Esophagus squamous epithelium (tissue), 5 donors: ENCODE results near the gene SMARCD1. TPM values are rescaled to one million over a fixed set of nuclear protein-coding genes. Genes with fewer than 3 reads are reported as not detected.

Source experiments
- DNase-seq: peaks from one replicate; lab custom pipeline; 2025; lab: John Stamatoyannopoulos, UW
- H3K27ac ChIP-seq, 4 donors: fragments of 200-600 bp; sonication (generic); one replicate each; pipeline ENCODE4 v1.5.1; 2016 to 2019; ENCODE audit warnings: mild to moderate bottlenecking in 1 of 4
- H3K27me3 ChIP-seq, 4 donors: fragments of 200-600 bp; sonication (generic); 1 replicate in 3 of 4; 2 replicates in 1 of 4; pipeline versions ENCODE4 v1.5.1 to v1.6.0; 2017 to 2021; ENCODE audit warnings: antibody characterized with exemption in 1 of 4
- H3K36me3 ChIP-seq, 3 donors: fragments of 200-600 bp; sonication (generic); one replicate each; pipeline ENCODE4 v1.5.1; 2016 to 2019
- H3K4me1 ChIP-seq, 3 donors: fragments of 200-600 bp; sonication (generic); one replicate each; pipeline ENCODE4 v1.5.1; 2017 to 2019
- H3K4me3 ChIP-seq, 4 donors: fragments of 200-600 bp; sonication (generic); 1 replicate in 3 of 4; 2 replicates in 1 of 4; pipeline ENCODE4 v1.5.1; 2016 to 2019; ENCODE audit warnings: mild to moderate bottlenecking in 2 of 4, moderate library complexity in 1 of 4
- H3K9me3 ChIP-seq, 3 donors: fragments of 200-600 bp; sonication (generic); one replicate each; pipeline ENCODE4 v1.5.1; 2016 to 2019
- POLR2A ChIP-seq, 4 donors: fragments of 450-650 bp; IDR thresholded peaks; one replicate each; pipeline ENCODE4 v1.6.1; 2017; ENCODE audit warnings: antibody characterized with exemption in 4 of 4, mild to moderate bottlenecking in 4 of 4, moderate library complexity in 3 of 4
- WGBS, 2 donors: methylation state at CpG; one replicate each; pipeline ENCODE4 v1.1.5; 2018; 5-methylcytosine and 5-hydroxymethylcytosine counted together
- intact Hi-C: fragments of 100-400 bp; cut with DNase I; formaldehyde crosslinking; loops from one replicate; pipeline ENCODE4 v1.15.0; 2022
- total RNA-seq, 4 donors: library from RNA; depleted of rRNA; stranded (reverse); fragments of >200 nt; gene quantifications; one replicate each; pipeline ENCODE4 v1.1.0, GENCODE V29; 2016
- TF ChIP-seq, protein P1 (sequence below), 6 experiments: fragments of 450-650 bp in 4 of 6; fragments of 200-600 bp in 2 of 6; sonication (generic) in 2 of 6; IDR thresholded peaks; one replicate each; pipeline ENCODE4 v1.5.1; 2016 to 2019; ENCODE audit warnings: antibody characterized with exemption in 6 of 6, mild to moderate bottlenecking in 4 of 6, moderate library complexity in 4 of 6
- donor health status: DM: yes; HTN: yes; CAD: no.

The SMARCD1 gene
- total RNA-seq, 4 donors from 2014 or later, result 34.5 to 67.8 (median 46.5) TPM

DNA sequence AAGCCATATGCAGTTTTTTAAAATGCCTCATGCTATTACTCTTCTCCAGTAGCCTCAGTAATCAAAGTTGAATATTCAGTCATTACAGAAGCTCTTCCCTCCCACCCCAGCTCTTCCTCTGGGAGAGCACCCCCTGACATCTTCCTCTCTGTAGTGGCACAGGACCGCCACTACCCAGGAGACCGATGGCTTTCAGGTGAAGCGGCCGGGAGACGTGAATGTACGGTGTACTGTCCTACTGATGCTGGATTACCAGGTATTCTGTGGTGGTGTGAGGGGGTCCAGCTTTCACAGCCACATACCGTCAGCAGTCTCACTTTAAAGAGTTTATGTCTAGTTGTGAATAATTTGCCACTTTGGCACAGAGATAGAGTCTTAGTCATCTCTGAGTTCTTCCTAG lies 4.6 kb downstream of the SMARCD1 start:
- H3K27ac ChIP-seq, result no peak overlapping the region
- WGBS, 2 donors, result 91 to 92% methylated on average over 7 of the region's 7 CpGs
- no peak overlapping the region for H3K4me3 ChIP-seq
- intact Hi-C loops, result loop anchor here (10.0 kb wide), 1 partner anchor 85 kb away; no protein-coding TSS in a partner anchor
- H3K4me1 ChIP-seq, result peaks cover 5 to 40% (median 10%) of the 10 kb centered on the region in 3 donors
- peaks cover 21 to 83% (median 46%) of the 10 kb centered on the region in 3 donors for H3K36me3 ChIP-seq
- H3K27me3 ChIP-seq, result no peaks in the 10 kb centered on the region
- no peaks in the 10 kb centered on the region for H3K9me3 ChIP-seq
- no peak for DNase-seq
- TF ChIP-seq, protein P1, sequence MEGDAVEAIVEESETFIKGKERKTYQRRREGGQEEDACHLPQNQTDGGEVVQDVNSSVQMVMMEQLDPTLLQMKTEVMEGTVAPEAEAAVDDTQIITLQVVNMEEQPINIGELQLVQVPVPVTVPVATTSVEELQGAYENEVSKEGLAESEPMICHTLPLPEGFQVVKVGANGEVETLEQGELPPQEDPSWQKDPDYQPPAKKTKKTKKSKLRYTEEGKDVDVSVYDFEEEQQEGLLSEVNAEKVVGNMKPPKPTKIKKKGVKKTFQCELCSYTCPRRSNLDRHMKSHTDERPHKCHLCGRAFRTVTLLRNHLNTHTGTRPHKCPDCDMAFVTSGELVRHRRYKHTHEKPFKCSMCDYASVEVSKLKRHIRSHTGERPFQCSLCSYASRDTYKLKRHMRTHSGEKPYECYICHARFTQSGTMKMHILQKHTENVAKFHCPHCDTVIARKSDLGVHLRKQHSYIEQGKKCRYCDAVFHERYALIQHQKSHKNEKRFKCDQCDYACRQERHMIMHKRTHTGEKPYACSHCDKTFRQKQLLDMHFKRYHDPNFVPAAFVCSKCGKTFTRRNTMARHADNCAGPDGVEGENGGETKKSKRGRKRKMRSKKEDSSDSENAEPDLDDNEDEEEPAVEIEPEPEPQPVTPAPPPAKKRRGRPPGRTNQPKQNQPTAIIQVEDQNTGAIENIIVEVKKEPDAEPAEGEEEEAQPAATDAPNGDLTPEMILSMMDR (IDR thresholded peaks at IDR 0.05), result no peak
- TF ChIP-seq POLR2A (IDR thresholded peaks at IDR 0.05), result no peak

- Histone ChIP-seq H3K9me3 (no peaks in the 10 kb centered on the region), H3K4me1 (peaks cover 5 to 40% (median 8%) of the 10 kb centered on the region in 3 donors), H3K27me3 (no peaks in the 10 kb centered on the region), H3K27ac (no peak overlapping the region), H3K36me3 (peaks cover 26 to 90% (median 52%) of the 10 kb centered on the region in 3 donors), H3K4me3 (no peak overlapping the region)
- TF ChIP-seq, protein P1 (IDR thresholded peaks at IDR 0.05), result no peak
- no peak for TF ChIP-seq POLR2A (IDR thresholded peaks at IDR 0.05)
- WGBS, 2 donors, result 82 to 88% methylated on average over 5 of the region's 5 CpGs
- intact Hi-C loops, result no loop called here
- no peak for DNase-seq
Measured at GRCh38 chr12:50090391-50090790, 5.2 kb downstream of the SMARCD1 start.

DNA sequence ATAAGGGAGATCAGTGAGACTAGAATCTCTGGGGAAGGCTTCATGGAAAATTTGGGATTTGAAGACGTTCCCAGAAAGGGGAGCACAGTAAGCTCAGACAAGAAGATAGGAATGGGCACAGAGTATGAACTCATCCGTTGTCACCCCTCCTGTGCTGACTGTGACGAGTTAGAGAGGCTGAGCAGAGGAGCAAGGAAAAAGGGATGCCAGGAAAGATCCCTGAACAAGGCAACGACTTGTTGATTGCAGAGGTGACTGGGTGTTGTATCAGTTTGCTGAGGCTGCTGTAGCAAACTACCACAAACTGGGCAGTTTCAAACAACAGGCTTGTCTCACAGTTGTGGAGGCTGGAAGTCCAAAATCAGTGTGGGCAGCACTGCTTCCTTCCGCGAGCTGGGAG lies 12.8 kb downstream of the SMARCD1 start:
- Histone ChIP-seq H3K9me3 (no peaks in the 10 kb centered on the region), H3K36me3 (peaks cover 51 to 88% (median 59%) of the 10 kb centered on the region in 3 donors)
- intact Hi-C loops, result no loop called here

GRCh38 chr12:50099302-50100008 lies 14.3 kb downstream of the SMARCD1 start:
- Histone ChIP-seq H3K36me3 (peaks cover 39 to 73% (median 44%) of the 10 kb centered on the region in 3 donors), H3K27ac (peak overlapping the region in 2 of 4 donors; percentile 17 to 36), H3K4me3 (no peak overlapping the region), H3K27me3 (no peaks in the 10 kb centered on the region), H3K9me3 (no peaks in the 10 kb centered on the region), H3K4me1 (peaks cover 16 to 25% (median 20%) of the 10 kb centered on the region in 3 donors)
- intact Hi-C loops, result no loop called here
- no peak for DNase-seq
- WGBS, 2 donors, result 33 to 43% methylated on average over 3 to 5 of the region's 5 CpGs
- no peak for TF ChIP-seq POLR2A (IDR thresholded peaks at IDR 0.05)
- TF ChIP-seq, protein P1 (IDR thresholded peaks at IDR 0.05), result no peak

More for the DNA sequence above, 12.8 kb downstream of the SMARCD1 start:
- TF ChIP-seq, protein P1 (IDR thresholded peaks at IDR 0.05), result no peak
- no peak for TF ChIP-seq POLR2A (IDR thresholded peaks at IDR 0.05)
- Histone ChIP-seq H3K27me3 (no peaks in the 10 kb centered on the region), H3K4me1 (peaks cover 6 to 12% (median 8%) of the 10 kb centered on the region in 3 donors), H3K27ac (no peak overlapping the region), H3K4me3 (no peak overlapping the region)
- WGBS, 2 donors, result 82 to 88% methylated on average over 5 to 6 of the region's 6 CpGs
- DNase-seq, result no peak

- TF ChIP-seq POLR2A (IDR thresholded peaks at IDR 0.05), result no peak
- Histone ChIP-seq H3K27me3 (no peaks in the 10 kb centered on the region), H3K27ac (no peak overlapping the region), H3K4me1 (peaks cover 17 to 36% (median 20%) of the 10 kb centered on the region in 3 donors), H3K4me3 (no peak overlapping the region), H3K9me3 (no peaks in the 10 kb centered on the region), H3K36me3 (peaks cover 30 to 62% (median 33%) of the 10 kb centered on the region in 3 donors)
- intact Hi-C loops, result no loop called here
- no peak for DNase-seq
- WGBS, 2 donors, result 64 to 72% methylated on average over 3 of the region's 3 CpGs
Measured at GRCh38 chr12:50100561-50100960, 15.4 kb downstream of the SMARCD1 start.
